CD4-positive, alpha-beta T cell treated with Interleukin-10 for 1 hour (primary cell): ENCODE results near the gene BACE1.

Source experiments
- DNase-seq: peaks from one replicate; pipeline ENCODE4 v3.0.0-alpha.2; 2020

BACE1 gene

DNA sequence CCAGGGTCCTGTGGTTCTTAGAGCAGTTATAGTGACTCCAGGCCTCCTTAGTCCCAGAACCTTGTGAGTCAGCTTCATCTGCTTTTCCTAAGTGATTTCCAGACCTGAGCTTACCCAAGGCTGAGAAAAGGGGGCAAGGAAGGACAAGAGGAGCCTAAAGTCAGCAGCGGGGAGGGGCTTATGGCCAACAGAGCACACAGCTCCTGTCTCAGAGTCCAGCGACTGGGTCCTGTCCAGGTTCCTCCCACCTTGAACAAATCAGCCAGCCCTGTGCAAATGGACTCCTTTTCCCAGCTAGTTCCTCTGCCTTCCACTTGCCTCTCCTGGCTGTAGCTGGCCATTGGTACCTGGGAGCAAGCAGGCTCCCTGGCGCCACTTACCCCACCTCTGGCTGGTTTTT is 10.9 kb downstream of the BACE1 start:
- no peak for DNase-seq

DNA sequence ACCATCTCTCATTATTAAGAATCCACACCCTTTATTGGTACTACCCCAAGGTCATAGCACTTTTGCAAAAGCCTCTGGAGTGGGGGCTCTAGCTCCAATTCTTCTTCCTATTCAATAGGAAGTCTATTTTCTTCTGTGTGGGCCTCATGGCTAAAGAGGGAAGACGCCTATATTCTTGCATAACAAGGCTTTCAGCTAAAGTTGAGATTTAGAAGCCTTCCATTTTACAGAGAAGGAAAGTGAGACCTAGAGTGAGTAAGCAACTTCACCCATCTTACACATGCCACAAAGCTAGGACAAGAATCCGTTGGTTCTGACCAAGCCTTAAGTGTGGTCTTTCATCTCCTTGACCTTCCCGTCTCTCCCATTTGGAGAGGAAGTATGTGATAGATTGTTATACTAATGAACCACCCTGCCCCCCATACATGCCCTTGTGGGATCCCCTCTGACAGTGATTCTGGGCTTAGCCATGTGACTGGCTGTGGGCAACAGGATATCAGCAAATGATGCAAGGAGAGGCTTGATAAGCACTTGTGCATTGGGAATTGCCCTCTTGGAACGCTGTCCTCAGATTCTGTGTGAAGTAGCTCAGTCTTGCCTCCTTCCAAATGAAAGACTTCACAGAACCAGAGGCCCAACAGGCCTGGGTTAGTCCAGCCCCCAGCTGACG is 12.3 kb downstream of the BACE1 start:
- no peak for DNase-seq

DNA sequence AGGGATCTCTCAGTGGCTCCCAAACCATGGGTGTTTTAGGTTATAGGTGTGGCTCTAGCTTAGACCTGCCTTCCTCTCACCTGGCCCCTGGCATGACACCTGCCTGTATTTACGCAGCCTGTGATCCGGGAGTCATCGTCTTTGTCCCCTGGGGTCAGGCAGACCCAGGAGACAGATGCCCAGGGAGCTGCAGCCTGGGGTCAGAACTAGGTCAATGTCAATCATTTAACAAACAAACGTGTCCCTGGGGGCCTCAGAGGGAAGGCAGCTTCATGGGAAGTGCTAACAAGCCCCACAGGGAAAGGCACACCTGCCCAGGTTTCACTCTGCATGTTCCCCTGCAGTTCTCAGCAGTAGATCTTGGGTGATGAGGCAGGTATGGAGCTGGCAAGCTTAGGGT is 13.0 kb downstream of the BACE1 start:
- no peak for DNase-seq

DNA sequence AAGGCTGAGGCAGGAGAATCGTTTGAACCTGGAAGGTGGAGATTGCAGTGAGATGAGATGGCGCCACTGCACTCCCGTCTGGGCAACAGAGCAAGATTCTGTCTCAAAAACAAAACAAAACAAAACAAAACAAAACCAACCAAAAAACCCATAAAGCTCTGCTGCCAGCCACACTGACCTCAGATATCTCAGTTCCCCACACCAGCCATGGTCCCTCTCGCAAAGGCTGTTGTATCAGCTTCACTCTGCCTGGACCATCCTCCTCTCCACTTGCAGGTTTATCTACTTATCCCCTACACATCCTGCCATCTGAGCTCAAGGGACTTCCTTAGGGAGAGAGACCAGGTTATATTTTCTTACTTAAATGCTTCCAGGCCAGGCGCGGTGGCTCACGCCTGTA is 13.8 kb downstream of the BACE1 start:
- DNase-seq, result no peak

DNA sequence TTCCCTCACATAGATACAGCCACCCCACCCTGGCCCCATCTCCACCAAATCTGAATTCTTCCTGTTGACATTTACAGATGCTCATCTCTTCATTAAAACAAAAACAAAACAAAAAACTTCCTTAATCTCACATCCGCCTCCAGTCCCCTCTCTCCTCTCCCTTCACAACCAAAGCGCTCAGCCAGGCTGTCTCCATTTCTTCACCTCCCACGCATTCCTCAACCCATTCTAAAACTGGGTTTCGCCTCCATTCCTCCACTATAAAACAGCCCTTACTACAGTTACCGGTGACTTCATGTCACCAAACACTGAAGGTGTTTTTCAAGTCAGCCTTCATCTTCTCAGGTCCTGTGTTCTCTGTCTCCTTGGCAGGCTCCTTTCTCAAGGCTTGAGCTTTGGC is 15.3 kb downstream of the BACE1 start:
- no peak for DNase-seq

DNA sequence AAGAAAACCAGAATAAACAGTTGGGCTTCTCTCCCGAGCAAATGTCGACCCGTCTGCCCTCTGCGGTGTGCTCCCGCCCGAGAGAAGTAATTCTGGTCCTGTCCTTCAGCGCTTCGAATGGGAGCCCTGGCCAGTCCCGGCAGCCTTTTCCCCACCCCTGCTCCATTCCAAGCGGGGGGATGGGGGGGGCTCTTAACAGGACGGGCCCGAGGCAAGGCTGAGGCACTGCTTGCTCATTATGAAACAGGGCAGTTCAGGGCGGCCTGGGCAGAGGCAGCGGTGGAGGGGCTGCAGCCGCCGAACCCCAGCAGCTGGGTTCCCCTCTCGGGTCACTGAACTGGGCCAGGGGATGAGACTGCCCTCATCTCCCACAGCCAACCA is 15.8 kb downstream of the BACE1 start:
- no peak for DNase-seq

DNA sequence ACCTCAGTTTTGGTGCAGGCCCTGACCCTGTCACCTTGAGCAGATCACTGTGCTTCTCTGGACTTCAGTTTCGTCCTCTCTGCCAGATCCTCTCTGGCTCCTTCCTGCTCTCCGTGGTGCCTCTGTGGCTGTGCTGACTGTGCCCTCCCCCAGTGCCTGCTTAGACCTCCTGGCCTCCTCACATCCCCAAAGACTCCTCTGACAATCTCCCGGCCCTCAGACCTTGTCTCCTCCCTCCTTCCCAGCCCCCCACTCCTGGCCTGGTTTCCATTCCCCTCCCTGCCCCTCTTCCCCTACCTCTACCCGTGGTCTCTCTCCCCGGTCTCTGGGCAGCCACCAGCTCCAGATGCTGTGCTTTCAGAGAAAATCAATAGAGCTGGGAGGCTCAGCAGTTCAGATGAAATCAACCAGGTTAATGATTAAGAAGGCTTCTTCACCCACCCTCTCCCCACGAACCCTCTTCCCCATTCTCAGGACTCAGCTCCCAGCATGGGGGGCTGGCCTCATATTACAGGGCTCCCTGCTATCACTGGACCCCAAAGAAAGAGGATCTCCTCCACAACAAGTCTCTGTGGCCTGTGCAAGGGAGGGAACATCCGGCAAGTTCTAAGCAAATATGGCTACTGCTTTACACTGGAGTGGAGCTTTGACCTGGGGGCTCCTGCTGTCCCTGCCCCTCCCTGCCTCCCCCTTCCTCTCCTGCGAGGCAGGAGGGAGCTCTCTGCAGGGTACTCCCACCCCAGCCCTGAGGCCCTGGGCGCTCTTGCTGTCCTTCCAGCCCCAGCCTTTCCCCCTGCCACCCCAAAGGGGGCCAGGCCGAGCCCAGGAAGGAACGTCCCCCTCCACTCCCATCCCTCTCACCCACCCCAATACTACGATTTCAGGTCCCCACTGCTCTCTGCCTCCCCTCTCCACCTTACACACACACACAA is 16.4 kb downstream of the BACE1 start:
- DNase-seq, result no peak

DNA sequence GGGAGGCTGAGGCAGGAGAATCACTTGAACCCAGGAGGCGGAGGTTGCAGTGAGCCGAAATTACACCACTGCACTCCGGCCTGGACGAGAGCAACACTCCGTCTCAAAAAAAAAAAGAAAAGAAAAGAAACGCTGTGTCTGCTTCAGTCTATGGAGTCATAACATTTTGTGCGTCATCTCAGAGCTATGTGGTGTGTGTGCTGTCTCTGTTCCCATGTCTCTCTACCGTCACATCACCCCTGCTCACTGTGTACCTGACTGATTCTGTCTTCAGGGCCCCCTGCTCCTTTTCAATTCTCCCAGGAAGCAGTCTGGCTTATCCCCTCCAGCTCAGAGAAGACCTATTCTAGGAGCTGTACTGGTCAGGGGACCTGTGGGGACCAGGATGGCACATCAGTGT is 17.9 kb downstream of the BACE1 start:
- no peak for DNase-seq

DNA sequence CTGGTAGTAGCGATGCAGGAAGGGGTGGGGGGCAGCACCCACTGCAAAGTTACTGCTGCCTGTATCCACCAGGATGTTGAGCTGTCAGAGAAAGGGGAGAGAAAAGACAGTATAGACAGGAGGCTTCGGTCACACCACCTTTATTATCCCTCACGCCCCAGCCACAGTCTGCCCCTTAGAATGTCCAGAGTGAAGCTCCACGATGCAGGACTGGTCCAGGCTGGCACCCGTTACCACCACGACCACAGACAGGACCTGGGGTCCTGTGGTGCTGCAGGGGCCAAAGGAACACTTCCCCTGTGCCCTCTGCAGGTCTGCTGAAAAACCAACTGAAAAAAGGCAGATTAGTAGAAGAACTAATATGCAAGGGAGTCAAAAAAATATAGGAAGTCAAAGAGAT is 19.2 kb downstream of the BACE1 start:
- DNase-seq, result no peak

DNA sequence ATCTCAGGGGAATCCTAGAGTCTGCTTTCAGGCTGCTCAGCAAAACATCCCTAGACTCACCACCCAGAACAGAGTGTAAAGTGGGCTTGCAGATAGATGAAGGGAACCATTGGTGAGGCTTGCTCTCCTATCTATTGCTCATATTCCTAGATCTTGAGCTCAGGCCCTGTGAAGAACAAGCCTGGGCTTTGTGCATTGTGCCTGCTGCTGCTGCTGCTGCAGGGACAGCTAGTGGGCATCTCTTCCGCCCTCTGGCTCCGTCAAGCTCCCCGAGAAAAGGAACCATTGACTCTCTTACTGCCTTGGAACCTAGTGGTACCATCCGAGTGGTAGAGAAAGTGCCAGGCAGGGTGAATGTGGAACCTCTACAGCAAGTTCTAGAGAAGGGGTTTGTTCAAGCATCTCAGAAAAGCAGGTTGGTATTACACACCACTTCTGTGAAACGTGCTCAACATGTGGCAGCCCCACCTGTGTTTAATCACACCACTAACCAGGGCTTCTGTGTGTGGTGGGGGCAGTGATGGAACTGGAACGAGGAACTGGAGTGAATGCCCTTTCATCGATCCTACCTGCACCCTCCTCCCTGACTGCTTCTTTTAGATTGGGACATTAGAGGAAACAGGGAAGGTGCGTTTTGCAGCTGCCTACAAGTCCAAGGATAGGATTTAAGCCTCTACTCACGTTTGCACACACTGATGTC is 20.5 kb downstream of the BACE1 start:
- DNase-seq, result no peak

DNA sequence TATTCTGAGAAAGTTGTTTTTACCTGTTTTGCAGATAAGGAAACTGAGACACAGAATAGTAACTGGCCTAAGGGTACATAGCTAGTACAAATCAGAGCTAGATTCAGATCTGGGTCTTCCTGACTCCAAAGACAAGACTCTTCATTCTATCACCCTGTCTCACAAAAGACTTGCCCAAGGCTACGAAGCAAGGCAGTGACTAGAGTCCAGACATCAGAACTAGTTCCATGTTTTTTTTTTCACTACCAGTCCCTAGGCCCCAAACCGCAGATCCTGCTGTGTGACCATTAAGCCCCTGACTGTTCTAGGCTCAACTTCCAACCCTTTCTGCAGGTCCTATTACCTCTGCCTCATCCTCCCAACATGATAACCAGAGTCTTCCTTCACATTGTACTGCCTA is 23.4 kb downstream of the BACE1 start:
- no peak for DNase-seq

DNA sequence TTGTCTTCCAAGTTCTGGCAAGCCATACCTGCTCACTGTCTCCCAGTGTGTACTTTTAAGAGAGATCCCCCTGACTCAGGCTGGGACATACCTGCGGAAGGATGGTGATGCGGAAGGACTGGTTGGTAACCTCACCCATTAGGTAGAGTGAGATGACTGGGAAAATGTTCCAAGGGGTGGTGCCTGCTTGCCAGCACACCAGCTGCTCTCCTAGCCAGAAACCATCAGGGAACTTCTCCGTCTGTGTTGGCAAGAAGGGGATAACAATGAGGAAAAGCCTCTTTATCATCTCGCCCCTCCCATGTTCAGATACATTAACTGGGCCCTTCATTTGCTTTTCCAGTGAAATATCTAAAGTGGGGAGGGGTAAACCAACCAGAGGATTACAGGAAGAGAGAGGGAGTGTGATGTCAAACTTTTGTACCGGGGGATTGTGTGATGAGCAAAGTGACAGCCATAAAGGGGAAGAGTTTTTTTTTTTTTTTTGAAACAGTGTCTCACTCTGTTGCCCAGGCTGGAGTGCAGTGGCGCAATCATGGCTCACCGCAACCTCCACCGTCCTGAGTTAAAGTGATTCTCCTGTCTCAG is 25.2 kb downstream of the BACE1 start, which contains the start of gene BACE1-AS:
BACE1-AS (plus strand) TSS at position 538 of the 588 bp plus-strand sequence.
- DNase-seq, result no peak

DNA sequence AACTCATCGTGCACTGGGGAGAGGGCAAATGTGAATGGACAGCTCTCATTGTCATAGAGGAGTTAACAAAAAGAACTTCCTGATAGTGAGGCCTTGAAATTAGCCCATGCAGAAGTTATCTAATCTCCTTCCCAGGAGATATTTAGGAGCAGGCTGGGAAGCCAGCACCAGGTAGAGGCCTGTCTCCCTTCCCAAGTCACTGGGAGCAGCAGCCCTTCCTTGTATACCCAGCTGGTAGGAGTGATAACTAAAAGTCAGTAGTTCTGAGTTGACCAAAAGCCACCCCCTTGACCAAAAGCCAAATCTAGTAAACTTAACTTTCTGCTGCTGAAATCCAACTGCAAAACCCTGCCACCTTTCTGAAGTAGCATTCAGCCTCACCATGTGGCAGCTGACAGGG is 26.3 kb downstream of the BACE1 start:
- DNase-seq, result no peak

DNA sequence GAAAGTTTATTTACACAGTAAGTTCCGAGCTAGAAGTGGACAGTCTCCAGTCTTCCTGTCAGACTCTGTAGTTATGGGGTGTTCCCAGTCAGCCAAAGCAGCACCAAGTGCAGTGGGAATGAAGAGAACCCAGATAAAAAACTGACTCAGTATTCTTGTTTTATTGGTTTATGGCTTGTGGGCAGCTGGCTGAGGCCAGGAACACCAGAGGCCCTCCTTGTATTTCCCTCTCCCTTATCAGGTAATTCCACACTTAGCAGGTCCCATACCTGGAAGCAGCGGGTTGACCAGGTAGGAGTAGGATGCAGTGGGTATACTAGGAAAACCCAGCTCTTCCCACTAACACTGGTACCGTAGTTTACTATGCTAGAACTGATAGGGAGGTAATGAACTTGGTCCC is 28.4 kb downstream of the BACE1 start:
- DNase-seq, result no peak

DNA sequence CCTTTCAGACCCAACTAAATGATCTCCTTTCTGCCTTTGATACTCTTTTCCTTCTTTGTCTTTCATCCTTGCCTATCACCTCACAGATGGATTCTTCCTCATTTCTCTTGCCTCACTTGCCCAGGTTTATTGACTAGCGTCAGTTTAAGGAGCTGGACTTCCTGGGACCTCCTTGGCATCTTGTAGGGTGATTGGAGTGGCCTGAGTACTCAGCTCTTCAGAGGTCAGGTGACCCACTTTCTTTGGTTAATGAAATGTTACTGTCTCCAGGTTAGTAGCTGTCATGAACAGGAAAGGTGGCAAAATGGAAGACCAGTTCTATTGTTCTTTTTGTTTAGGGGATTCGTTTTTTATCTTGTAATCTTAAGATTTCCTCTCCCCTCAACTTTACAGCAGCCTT is 29.5 kb downstream of the BACE1 start:
- no peak for DNase-seq

DNA sequence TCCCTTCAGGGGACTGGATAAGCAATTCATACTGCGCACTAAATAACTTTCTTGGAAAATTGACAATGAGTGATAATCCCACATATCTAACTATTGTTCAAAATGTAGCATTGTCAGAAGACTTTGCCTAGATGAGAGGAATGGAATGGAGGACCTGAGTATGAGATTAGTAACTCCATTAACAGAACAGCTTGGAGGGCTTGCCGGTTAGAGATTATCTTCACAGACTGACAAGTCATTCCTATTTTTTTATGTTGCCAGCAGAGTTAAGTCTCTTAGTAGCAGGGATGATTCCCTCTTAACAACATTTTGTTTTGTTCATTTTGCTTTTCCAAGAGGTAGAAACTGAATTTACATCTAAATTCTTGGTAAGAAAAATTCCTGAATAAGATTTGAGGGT is 32.0 kb downstream of the BACE1 start:
- DNase-seq, result no peak

DNA sequence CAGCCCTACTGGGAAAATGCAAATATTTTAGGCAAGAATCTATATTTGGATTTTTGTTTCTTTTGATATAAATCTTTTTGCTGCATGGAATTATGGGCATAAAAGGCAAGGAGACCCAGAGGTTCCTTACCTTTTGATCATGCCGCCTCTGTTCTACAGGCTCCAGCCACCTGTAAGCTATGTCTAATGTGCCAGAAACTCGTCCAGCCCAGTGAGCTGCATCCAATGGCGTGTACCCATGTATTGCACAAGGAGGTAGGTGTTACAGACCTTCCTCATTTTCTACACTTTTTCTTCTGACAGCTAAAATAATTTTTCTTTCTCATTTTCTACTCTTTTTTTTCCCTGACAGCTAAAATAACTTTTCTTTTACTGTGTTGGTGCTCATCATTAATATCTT is 33.1 kb downstream of the BACE1 start:
- DNase-seq, result no peak

DNA sequence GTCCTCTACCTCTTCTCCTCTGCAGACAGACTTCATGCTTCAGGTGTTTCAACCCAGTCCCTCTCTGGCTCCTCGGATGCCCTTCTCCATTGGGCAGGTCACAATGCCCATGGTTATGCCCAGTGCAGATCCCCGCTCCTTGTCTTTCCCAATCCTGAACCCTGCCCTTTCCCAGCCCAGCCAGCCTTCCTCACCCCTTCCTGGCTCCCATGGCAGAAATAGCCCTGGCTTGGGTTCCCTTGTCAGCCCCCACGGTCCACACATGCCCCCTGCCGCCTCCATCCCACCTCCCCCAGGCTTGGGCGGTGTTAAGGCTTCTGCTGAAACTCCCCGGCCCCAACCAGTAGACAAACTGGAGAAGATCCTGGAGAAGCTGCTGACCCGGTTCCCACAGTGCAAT is 34.2 kb downstream of the BACE1 start:
- no peak for DNase-seq

DNA sequence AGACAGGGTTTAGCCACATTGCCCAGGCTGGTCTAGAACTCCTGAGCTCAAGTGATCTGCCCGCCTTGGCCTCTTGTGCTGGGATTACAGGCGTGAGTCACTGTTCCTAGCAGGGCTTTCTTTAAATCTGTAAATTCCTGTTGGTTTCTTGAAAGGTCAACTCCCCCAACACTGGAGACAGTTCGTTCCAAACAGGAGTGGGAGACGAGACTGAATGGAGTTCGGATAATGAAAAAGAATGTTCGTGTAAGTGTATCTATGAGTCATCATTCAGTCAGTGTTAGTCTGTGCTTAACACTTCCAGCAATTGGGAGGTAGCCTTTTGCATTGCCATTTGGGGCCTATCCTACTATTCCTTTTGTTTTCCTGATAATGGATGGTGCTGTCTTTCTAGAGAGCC is 34.9 kb downstream of the BACE1 start:
- DNase-seq, result no peak

DNA sequence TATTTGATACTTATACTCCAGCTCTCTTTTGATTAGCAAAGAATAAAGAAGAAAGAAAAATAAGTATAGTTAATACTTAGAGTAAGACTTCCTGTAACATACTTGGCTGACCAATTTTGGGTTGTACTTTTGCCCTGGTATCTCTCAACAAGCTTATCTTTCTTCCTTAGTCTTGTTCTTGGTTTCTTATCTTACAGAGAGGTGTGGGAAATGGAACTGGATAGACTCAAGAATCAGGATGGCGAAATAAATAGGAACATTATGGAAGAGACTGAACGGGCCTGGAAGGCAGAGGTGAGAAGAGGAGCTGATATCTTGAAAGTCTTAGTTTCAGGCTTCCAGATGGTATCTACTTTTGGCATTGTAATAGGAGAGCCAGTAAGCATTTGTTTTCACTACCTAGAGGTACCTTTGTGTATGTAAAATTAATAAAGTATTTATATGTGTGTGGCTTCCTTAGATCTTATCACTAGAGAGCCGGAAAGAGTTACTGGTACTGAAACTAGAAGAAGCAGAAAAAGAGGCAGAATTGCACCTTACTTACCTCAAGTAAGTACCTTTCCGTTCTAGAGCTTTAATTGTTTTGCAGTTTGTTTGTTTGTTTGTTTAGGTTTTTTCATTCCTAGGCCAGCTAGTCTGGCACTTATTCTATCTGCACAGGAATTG is 36.2 kb downstream of the BACE1 start:
- peak; percentile 38 for DNase-seq

DNA sequence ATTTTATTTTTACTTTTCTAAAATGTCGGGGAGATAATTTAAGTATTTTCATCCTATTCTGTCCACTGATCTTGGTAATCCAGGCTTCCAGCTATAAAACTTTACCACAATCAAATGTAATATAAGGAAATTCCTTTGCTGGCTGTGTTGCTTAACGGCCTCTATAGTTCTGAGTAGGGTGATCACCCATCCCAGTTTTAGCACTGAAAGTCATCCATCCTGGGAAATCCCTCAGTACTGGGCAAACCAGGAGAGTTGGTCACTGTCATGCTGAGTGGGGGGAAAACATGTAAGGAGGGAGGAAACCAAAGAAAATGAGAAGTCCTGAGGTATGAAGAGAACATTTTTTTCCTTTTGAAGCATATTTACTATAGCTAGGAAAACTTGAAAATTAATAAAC is 37.7 kb downstream of the BACE1 start:
- DNase-seq, result no peak

DNA sequence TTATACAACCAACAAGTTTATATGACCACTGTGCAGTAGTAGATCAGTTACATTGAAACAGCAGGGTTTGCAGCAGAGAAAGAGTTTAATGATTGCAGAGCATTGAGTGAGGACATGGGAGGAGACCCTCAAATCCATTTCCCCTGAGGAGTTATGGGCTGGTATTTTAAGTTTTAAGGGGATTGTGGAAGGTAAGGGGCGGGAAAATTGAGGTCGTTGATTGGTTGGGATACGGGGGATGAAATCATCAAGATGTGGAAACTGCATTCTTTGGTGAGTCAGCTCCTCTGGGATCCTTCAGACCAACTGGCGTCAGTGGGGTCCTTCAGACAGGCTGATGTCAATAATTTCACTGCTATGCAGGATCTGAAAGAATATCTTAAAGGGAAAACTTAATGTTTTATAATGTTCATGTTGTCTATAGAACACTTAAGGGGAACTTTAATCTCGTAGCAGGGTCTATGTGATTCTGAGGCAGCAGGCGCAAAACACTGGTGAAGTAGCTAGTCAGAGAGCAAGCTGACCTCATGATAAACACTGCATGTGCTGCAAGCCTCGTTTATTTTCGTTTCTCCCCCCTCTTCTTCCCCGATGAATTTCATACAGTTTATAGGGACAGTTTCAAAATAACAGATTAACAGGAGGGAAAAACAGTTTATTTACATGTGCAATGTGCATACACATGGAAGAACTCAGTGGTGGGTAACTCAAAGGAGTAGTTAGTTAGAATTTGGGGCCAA is 42.3 kb downstream of the BACE1 start:
- DNase-seq, result no peak
